Epithelial cell of proximal tubule (primary cell): ENCODE data around the gene SYT3. TPM values are rescaled to one million over a fixed set of nuclear protein-coding genes. Genes with fewer than 3 reads are reported as not detected.
"Not testable (repeated sequence)": the region's sequence is repeated elsewhere in the genome, so short reads cannot be mapped to it uniquely, and the experiment has no call there.

ENCODE experiments used
- DNase-seq: peaks from one replicate; pipeline ENCODE4 v3.0.0-alpha.2; 2011; ENCODE audit warnings: low read depth
- H3K4me3 ChIP-seq: 2 replicates; pipeline ENCODE4 v1.5.1; 2011; ENCODE audit warnings: low read depth, mild to moderate bottlenecking, low read length
- total RNA-seq: library from RNA; depleted of rRNA; stranded (reverse); fragments of >200 nt; gene quantifications from 2 replicates; pipeline ENCODE4 v1.2.3, GENCODE V29; 2015
- TF ChIP-seq, protein P1 (sequence below): conservative IDR thresholded peaks from 2 replicates; pipeline ENCODE4 v1.5.1; 2012; ENCODE audit warnings: low read depth, mild to moderate bottlenecking, low read length

The SYT3 gene
- total RNA-seq, 1 donor from 2014 or later: not detected

DNA sequence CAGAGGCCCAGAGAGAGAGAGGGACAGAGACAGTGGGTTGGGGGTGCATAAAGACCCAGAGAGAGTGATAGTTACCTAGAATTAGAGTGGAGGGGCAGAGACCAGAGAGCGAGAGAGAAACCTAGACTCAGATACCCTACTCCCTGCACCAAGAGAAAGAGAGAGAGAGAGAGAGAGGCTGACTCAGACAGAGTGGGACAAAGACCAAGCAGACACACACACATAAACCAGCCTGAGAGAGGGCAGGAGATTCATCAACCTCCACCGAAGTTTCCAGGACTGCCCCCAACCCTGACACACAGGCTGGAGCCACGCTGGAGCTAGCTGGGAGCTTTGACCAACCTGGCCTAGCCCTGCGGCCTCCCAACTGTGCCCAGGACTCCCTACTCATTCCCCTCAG, 12.9 kb downstream of the SYT3 start:
- DNase-seq: no peak
- no peak overlapping the region for H3K4me3 ChIP-seq
- TF ChIP-seq, protein P1, sequence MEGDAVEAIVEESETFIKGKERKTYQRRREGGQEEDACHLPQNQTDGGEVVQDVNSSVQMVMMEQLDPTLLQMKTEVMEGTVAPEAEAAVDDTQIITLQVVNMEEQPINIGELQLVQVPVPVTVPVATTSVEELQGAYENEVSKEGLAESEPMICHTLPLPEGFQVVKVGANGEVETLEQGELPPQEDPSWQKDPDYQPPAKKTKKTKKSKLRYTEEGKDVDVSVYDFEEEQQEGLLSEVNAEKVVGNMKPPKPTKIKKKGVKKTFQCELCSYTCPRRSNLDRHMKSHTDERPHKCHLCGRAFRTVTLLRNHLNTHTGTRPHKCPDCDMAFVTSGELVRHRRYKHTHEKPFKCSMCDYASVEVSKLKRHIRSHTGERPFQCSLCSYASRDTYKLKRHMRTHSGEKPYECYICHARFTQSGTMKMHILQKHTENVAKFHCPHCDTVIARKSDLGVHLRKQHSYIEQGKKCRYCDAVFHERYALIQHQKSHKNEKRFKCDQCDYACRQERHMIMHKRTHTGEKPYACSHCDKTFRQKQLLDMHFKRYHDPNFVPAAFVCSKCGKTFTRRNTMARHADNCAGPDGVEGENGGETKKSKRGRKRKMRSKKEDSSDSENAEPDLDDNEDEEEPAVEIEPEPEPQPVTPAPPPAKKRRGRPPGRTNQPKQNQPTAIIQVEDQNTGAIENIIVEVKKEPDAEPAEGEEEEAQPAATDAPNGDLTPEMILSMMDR: no peak

DNA sequence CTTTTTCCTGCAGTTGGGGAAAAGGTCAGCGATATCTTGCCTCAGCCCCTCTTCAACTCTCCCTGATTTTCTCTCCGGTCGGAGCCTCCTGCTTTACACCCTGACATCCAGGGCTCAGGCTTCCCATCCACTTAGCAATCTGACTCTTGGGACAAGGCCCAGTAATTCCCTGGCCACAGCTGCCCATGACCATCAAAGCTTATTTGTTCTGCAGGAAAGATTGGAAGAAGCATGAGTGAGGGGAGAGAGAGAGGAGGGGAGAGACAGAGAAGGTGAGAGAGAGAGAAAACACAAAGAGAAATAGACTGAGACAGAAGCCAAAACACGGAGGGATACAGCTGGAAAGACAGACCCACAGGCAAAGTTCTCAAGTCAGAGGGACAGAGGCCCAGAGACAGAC, 13.7 kb downstream of the SYT3 start:
- TF ChIP-seq, protein P1: no peak
- H3K4me3 ChIP-seq: no peak overlapping the region
- no peak for DNase-seq

DNA sequence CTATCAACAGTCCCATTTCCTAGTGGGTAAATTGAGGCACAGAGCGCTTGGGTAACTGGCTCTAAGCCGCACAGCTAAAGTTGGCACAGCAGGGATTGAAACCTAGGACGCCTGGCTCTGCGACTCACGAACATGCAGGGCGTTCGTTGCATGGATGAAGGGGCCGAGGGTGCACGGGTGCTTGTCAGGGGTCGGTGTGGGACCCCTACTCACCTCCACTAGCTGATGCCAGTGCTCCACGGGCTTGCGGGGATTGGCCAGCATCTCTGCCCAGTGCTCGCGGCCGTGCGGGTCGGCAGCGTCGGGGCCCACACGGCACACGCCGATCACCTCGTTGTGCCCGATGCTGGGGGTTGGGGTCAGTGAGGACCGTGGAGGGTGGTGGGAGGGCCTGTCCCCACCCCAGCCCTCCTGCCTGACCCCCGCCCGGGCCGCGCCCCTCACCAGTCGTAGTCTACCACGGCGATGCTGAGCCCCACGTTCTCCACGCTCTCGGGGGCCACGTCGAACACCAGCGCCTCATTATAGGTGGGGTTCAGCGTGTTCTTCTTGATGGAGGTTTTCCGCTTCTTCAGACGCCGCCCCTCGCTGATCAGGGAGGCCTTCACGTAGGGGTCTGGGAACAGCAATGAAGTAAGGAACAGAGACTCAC, 14.6 kb downstream of the SYT3 start:
- H3K4me3 ChIP-seq: no peak overlapping the region
- TF ChIP-seq, protein P1: no peak
- DNase-seq: no peak

DNA sequence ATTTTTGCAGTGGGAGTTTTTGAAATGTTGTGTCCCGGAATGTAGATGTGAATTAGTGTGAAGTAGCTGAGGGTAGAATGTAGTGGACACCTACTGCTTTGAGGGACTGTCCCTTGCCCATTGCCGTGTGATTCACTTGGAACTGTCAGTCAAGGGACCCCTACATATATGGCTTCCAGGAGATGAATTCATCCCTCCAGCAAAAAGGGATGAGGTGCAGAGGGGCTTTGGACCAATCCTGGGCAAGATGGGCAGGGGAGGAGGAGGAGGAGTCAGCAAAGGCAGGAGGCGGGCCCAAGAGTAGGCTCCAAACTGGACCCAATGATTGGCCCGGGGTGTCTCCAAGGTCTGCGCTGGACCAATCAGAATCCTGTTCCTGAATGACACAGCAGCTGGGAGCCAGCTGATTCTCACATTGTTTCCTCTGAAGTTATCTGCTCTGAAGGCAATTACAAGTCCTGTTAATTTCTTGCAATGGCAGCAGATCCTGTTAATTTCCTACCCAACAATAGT, 19.2 kb downstream of the SYT3 start:
- H3K4me3 ChIP-seq, DNase-seq: not testable (repeated sequence)

DNA sequence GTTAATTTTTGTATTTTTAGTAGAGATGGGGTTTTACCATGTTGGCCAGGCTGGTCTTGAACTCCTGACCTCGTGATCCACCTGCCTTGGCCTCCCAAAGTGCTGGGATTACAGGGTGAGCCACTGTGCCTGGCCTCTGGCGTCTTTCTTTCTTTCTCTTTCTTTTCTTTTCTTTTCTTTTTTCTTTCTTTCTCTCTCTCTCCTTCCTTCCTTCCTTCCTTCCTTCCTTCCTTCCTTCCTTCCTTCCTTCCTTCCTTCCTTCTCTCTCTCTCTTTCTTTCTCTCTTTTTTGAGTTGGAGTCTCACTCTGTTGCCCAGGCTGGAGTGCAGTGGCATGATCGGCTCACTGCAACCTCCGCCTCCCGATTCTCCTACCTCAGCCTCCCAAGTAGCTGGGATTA, 20.5 kb downstream of the SYT3 start:
- not testable (repeated sequence) for DNase-seq, H3K4me3 ChIP-seq

DNA sequence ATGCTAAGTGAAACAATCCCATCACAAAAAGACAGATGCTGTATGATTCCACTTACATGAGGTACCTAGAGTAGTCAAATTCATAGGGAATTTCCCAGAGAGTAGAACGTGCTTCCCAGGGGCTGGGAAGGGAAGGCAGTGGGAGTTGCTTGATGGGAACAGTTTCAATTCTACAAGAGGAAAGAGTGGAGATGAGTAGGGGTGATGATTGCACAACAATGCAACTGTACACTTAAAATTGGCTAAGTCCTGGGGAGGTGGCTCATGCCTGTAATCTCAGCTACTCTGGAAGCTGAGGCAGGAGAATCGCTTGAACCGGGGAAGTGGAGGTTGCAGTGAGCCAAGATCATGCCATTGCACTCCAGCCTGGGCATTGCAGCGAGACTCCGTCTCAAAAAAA, 21.3 kb downstream of the SYT3 start:
- not testable (repeated sequence) for H3K4me3 ChIP-seq, DNase-seq

DNA sequence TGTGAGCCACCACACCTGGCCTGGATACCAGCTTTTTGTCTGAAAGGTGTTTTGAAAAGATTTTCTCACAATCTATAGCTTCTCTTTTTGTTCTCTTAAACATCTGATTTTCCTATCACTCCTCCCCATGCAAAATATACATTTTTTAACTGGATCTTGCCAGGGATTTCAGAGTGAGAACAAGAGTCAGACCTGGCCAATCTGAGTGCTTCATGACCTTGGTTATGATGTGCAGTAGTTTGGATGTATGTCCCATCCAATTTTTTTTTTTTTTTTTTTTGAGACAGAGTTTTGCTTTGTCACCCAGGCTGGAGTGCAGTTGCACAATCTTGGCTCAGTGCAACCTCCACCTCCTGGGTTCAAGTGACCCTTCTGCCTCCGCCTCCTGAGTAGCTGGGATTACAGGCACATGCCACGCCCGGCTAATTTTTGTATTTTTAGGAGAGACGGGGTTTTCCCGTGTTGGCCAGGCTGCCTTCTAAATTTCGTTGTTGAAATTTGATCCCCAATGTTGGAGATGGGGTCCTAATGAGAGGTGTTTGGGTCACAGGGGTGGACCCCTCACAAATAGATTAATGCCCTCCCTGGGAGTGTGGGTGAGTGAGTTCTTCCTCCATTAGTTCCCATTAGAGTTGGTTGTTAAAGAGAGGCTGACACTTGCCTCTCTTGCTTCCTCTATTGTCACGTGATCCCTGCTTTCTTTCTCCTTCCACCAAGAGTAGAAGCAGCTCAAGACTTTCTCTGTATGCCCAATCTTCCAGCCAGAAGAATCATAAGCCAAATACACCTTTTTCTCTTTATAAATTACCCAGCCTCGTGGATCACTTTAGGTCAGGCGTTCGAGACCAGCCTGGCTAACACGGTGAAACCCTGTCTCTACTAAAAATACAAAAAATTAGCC, 26.9 kb downstream of the SYT3 start:
- not testable (repeated sequence) for H3K4me3 ChIP-seq, DNase-seq

DNA sequence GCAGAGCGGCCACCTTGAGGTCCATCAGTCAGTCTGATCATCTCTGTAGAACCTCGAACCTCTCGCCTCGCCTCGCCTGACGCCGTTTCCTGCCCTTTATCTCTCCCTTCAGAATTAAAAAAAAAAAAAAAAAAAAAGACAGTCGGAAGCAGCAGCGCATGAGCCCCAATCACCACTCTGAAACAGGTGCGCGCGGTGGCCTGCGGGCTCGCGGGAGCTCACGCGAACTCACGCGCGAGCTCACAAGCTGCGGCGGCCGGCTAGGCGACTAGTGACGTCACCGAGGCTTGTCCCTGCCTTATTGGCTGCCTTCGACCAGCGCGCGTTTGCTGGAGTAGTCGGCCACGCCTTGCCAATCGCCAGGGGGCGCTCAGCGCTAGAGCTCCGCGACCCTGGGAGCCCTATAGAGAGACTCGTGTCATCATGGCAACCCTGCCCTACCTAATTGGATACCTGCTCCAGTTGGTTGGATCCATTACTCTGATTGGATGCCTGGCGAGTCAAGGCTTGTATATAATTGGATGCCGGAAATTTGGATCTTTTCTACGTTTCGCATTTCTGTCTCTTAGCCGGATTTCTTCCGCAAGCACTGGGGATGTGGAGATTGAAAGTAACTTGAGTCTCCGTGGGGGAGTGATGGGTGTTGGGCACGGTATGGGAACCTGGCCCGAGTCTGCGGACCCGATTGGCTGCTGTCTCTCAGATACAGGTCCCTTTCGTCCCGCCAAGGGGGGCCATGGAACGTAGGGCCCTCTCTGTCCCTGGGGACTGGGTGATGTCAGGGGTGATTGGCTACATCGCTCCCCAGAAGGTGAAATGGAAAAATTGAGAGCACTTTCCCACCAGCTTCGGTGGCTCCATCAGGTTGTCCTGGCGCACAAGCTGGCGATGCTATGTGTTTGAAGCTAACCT, 31.6 kb downstream of the SYT3 start:
- peak; percentile 20 for DNase-seq
- H3K4me3 ChIP-seq: no peak overlapping the region
- TF ChIP-seq, protein P1: peak; percentile 67
